Measurements from ENCODE around the gene DNAJB11.

Gene DNAJB11

DNA sequence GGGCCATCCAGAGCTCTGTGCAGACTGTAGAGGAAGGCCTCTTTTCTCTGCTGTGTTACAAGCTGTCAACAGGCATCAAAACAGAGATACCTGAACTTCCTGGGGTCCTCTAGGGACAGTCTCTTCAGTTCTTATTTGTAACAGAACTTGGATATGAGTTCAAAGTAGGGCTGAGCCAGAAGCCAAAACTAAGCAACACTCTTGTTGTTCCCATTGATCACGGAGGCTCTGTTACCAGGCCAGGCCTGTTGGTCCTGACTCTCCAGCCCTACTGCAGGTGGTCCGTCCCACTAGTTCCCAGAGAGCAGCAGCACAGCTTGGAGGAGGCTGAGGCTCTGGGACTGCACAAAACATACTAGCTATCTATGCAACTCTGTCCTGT is 29.3 kb downstream of the DNAJB11 start:
- no peak overlapping the region for H3K4me2 ChIP-seq (ENCODE audit: insufficient read depth, low read length)
- no peak overlapping the region for H3K9ac ChIP-seq (ENCODE audit: low read depth, low read length)
- TF ChIP-seq, protein P1, sequence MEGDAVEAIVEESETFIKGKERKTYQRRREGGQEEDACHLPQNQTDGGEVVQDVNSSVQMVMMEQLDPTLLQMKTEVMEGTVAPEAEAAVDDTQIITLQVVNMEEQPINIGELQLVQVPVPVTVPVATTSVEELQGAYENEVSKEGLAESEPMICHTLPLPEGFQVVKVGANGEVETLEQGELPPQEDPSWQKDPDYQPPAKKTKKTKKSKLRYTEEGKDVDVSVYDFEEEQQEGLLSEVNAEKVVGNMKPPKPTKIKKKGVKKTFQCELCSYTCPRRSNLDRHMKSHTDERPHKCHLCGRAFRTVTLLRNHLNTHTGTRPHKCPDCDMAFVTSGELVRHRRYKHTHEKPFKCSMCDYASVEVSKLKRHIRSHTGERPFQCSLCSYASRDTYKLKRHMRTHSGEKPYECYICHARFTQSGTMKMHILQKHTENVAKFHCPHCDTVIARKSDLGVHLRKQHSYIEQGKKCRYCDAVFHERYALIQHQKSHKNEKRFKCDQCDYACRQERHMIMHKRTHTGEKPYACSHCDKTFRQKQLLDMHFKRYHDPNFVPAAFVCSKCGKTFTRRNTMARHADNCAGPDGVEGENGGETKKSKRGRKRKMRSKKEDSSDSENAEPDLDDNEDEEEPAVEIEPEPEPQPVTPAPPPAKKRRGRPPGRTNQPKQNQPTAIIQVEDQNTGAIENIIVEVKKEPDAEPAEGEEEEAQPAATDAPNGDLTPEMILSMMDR (IDR thresholded peaks at IDR 0.05; ENCODE audit: borderline replicate concordance, extremely low read depth, low read length, poor library complexity, severe bottlenecking), result no peak
- no peak for TF ChIP-seq EZH2 (IDR thresholded peaks at IDR 0.05; ENCODE audit: borderline replicate concordance, low read depth, low read length, severe bottlenecking)
- peaks cover 2% of the 10 kb centered on the region for H3K27me3 ChIP-seq (ENCODE audit: insufficient read depth, low read length, poor library complexity)
- H3K36me3 ChIP-seq (ENCODE audit: insufficient read depth, low read length), result no peaks in the 10 kb centered on the region
- H2AFZ ChIP-seq (ENCODE audit: low read depth, low read length), result no peak overlapping the region
- H4K20me1 ChIP-seq (ENCODE audit: insufficient read depth, low read length), result no peaks in the 10 kb centered on the region
- H3K79me2 ChIP-seq (ENCODE audit: insufficient read depth, low read length), result no peaks in the 10 kb centered on the region
- H3K4me3 ChIP-seq (ENCODE audit: low read depth in 1 of 2, low read length in 2 of 2), result no peak overlapping the region
- ATAC-seq (ENCODE audit: insufficient read depth, low read depth) (no peak), DNase-seq (no peak)
- H3K27ac ChIP-seq (ENCODE audit: low read length), result no peak overlapping the region
- no peaks in the 10 kb centered on the region for H3K9me3 ChIP-seq (ENCODE audit: insufficient read depth, low read length, severe bottlenecking)
- no peaks in the 10 kb centered on the region for H3K4me1 ChIP-seq (ENCODE audit: insufficient read depth, low read length)

DNA sequence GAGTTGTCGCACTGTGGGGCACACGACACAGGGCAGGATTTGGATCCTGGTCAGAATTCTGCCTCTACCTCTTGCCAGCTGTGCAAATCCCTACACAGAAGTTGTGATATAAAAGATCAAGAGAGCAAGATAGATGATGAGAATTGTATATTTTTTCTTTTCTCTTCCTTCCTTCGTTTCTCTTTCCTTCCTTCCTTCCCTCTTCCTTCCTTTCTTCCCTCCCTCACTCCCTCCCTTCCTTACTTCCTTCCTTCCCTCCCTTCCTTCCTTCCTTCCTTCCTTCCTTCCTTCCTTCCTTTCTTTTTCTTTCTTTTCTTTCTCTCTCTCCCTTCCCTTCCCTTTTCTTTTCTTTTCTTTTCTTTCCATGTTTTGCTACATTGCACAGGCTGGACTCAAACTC is 30.4 kb downstream of the DNAJB11 start:
- ATAC-seq (ENCODE audit: insufficient read depth, low read depth), result no peak
- TF ChIP-seq EZH2 (IDR thresholded peaks at IDR 0.05; ENCODE audit: borderline replicate concordance, low read depth, low read length, severe bottlenecking), result no peak
- TF ChIP-seq, protein P1 (IDR thresholded peaks at IDR 0.05; ENCODE audit: borderline replicate concordance, extremely low read depth, low read length, poor library complexity, severe bottlenecking), result no peak

DNA sequence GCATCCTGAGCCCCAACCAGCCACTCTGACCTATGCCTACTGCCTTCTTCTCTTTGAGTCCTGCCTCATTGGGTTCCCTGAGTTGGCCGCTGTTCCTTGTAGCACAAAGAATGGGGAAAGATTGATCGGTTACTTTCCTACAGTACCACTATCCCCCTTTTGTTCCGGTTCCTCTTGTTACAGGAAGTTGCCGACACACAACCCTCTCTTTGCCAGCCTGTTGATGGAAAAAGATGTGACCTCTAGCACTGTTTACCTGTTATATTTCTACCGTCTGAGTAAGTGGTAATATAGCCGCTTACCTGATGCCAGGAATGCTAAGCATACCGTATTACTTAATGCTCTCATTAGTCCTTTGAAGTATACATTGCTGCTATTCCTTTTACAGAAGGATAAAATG is 32.6 kb downstream of the DNAJB11 start:
- H3K27ac ChIP-seq (ENCODE audit: low read length), result no peak overlapping the region
- no peak overlapping the region for H3K4me3 ChIP-seq (ENCODE audit: low read depth in 1 of 2, low read length in 2 of 2)
- H3K27me3 ChIP-seq (ENCODE audit: insufficient read depth, low read length, poor library complexity), result no peaks in the 10 kb centered on the region
- no peak for TF ChIP-seq EZH2 (IDR thresholded peaks at IDR 0.05; ENCODE audit: borderline replicate concordance, low read depth, low read length, severe bottlenecking)
- TF ChIP-seq, protein P1 (IDR thresholded peaks at IDR 0.05; ENCODE audit: borderline replicate concordance, extremely low read depth, low read length, poor library complexity, severe bottlenecking), result no peak
- no peaks in the 10 kb centered on the region for H4K20me1 ChIP-seq (ENCODE audit: insufficient read depth, low read length)
- H3K9ac ChIP-seq (ENCODE audit: low read depth, low read length), result no peak overlapping the region
- DNase-seq (no peak), ATAC-seq (ENCODE audit: insufficient read depth, low read depth) (no peak)
- H3K4me1 ChIP-seq (ENCODE audit: insufficient read depth, low read length), result no peaks in the 10 kb centered on the region
- H3K36me3 ChIP-seq (ENCODE audit: insufficient read depth, low read length), result no peaks in the 10 kb centered on the region
- H2AFZ ChIP-seq (ENCODE audit: low read depth, low read length), result no peak overlapping the region
- no peaks in the 10 kb centered on the region for H3K9me3 ChIP-seq (ENCODE audit: insufficient read depth, low read length, severe bottlenecking)
- no peak overlapping the region for H3K4me2 ChIP-seq (ENCODE audit: insufficient read depth, low read length)
- H3K79me2 ChIP-seq (ENCODE audit: insufficient read depth, low read length), result no peaks in the 10 kb centered on the region

More for the DNA sequence above, 30.4 kb downstream of the DNAJB11 start:
- no peaks in the 10 kb centered on the region for H3K4me1 ChIP-seq (ENCODE audit: insufficient read depth, low read length)
- H4K20me1 ChIP-seq (ENCODE audit: insufficient read depth, low read length), result no peaks in the 10 kb centered on the region
- no peak overlapping the region for H3K9ac ChIP-seq (ENCODE audit: low read depth, low read length)
- H2AFZ ChIP-seq (ENCODE audit: low read depth, low read length), result no peak overlapping the region
- H3K27me3 ChIP-seq (ENCODE audit: insufficient read depth, low read length, poor library complexity), result no peaks in the 10 kb centered on the region
- H3K79me2 ChIP-seq (ENCODE audit: insufficient read depth, low read length), result no peaks in the 10 kb centered on the region
- no peak overlapping the region for H3K4me3 ChIP-seq (ENCODE audit: low read depth in 1 of 2, low read length in 2 of 2)
- no peaks in the 10 kb centered on the region for H3K9me3 ChIP-seq (ENCODE audit: insufficient read depth, low read length, severe bottlenecking)
- H3K27ac ChIP-seq (ENCODE audit: low read length), result no peak overlapping the region
- DNase-seq, result no peak
- no peaks in the 10 kb centered on the region for H3K36me3 ChIP-seq (ENCODE audit: insufficient read depth, low read length)
- no peak overlapping the region for H3K4me2 ChIP-seq (ENCODE audit: insufficient read depth, low read length)

DNA sequence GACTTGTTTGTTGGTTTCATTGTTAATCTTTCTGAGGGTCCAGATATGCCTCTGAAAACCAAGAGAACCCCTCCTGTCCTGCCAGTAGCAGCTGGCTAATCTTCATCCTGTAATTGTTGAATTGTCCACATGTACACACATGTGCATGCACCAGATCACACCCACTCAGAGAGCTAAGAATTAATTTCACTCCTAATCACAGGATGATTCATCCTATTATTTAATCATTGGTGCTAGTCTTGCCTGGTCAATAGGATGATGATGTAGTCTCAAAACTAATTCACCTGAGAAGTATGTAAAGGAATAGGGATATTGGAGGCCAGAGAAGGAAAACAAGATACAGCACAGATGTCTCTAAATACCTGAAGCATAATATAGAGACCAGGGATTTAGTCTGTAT is 34.6 kb downstream of the DNAJB11 start:
- Histone ChIP-seq H4K20me1 (ENCODE audit: insufficient read depth, low read length) (no peaks in the 10 kb centered on the region), H3K9ac (ENCODE audit: low read depth, low read length) (no peak overlapping the region), H3K36me3 (ENCODE audit: insufficient read depth, low read length) (no peaks in the 10 kb centered on the region), H3K4me3 (ENCODE audit: low read depth in 1 of 2, low read length in 2 of 2) (no peak overlapping the region), H3K27ac (ENCODE audit: low read length) (no peak overlapping the region), H3K4me1 (ENCODE audit: insufficient read depth, low read length) (no peaks in the 10 kb centered on the region), H3K27me3 (ENCODE audit: insufficient read depth, low read length, poor library complexity) (peaks cover 3% of the 10 kb centered on the region), H3K9me3 (ENCODE audit: insufficient read depth, low read length, severe bottlenecking) (no peaks in the 10 kb centered on the region), H3K79me2 (ENCODE audit: insufficient read depth, low read length) (no peaks in the 10 kb centered on the region), H2AFZ (ENCODE audit: low read depth, low read length) (no peak overlapping the region), H3K4me2 (ENCODE audit: insufficient read depth, low read length) (no peak overlapping the region)
- DNase-seq (no peak), ATAC-seq (ENCODE audit: insufficient read depth, low read depth) (no peak)
- TF ChIP-seq, protein P1 (IDR thresholded peaks at IDR 0.05; ENCODE audit: borderline replicate concordance, extremely low read depth, low read length, poor library complexity, severe bottlenecking), result no peak
- no peak for TF ChIP-seq EZH2 (IDR thresholded peaks at IDR 0.05; ENCODE audit: borderline replicate concordance, low read depth, low read length, severe bottlenecking)
